Hepatocyte (in vitro differentiated cells): Measurements from ENCODE around the gene TUBGCP3. TPM values are rescaled to one million over a fixed set of nuclear protein-coding genes. Genes with fewer than 3 reads are reported as not detected.

Experiments
- DNase-seq: peaks from one replicate; pipeline ENCODE4 v3.0.0-alpha.2; 2016; ENCODE audit warnings: low spot score
- H2AFZ ChIP-seq: fragments of 200-600 bp; sonication (generic); 2 replicates; pipeline ENCODE4 v1.6.0; 2016; ENCODE audit warnings: antibody characterized with exemption, mild to moderate bottlenecking
- H3K27ac ChIP-seq: fragments of 200-600 bp; sonication (generic); 2 replicates; pipeline ENCODE4 v1.5.1; 2016; ENCODE audit warnings: mild to moderate bottlenecking
- H3K27me3 ChIP-seq: fragments of 200-600 bp; sonication (generic); 2 replicates; pipeline ENCODE4 v1.6.1; 2016
- H3K36me3 ChIP-seq: fragments of 200-600 bp; sonication (generic); replicated peaks from 2 replicates; pipeline ENCODE4 v1.5.1; 2016; ENCODE audit warnings: low read depth; ENCODE audit not compliant: insufficient read depth
- H3K4me1 ChIP-seq: fragments of 200-600 bp; sonication (generic); 2 replicates; pipeline ENCODE4 v1.5.1; 2016; ENCODE audit warnings: mild to moderate bottlenecking, moderate library complexity; ENCODE audit not compliant: insufficient read depth
- H3K4me2 ChIP-seq: fragments of 200-600 bp; sonication (generic); 2 replicates; pipeline ENCODE4 v1.6.0; 2016
- H3K4me3 ChIP-seq: fragments of 200-600 bp; sonication (generic); 2 replicates; pipeline ENCODE4 v1.5.1; 2016; ENCODE audit warnings: mild to moderate bottlenecking
- H3K79me2 ChIP-seq: fragments of 200-600 bp; sonication (generic); 2 replicates; pipeline ENCODE4 v1.6.0; 2017; ENCODE audit warnings: mild to moderate bottlenecking
- H3K9me2 ChIP-seq: fragments of 200-600 bp; sonication (generic); replicated peaks from 2 replicates; pipeline ENCODE4 v1.6.0; 2017; ENCODE audit warnings: mild to moderate bottlenecking; ENCODE audit not compliant: insufficient read depth
- H3K9me3 ChIP-seq: fragments of 200-600 bp; sonication (generic); 2 replicates; pipeline ENCODE4 v1.5.1; 2016; ENCODE audit warnings: low read depth, mild to moderate bottlenecking
- H4K20me1 ChIP-seq: fragments of 200-600 bp; sonication (generic); 2 replicates; pipeline ENCODE4 v1.6.0; 2016; ENCODE audit warnings: mild to moderate bottlenecking; ENCODE audit not compliant: insufficient read depth, poor library complexity, severe bottlenecking
- CTCF ChIP-seq: fragments of 200-600 bp; sonication (generic); IDR thresholded peaks from 2 replicates; pipeline ENCODE4 v1.5.1; 2016; ENCODE audit warnings: antibody characterized with exemption, mild to moderate bottlenecking; ENCODE audit not compliant: poor library complexity
- EZH2 ChIP-seq: fragments of 200-600 bp; sonication (generic); IDR thresholded peaks from 2 replicates; pipeline ENCODE4 v1.6.1; 2016; ENCODE audit warnings: antibody characterized with exemption, mild to moderate bottlenecking, borderline replicate concordance
- EZH2phosphoT487 ChIP-seq: fragments of 200-600 bp; sonication (generic); IDR thresholded peaks from one replicate; pipeline ENCODE4 v1.6.1; 2018; ENCODE audit warnings: antibody characterized with exemption, mild to moderate bottlenecking, low read depth, moderate library complexity; ENCODE audit not compliant: unreplicated experiment, severe bottlenecking
- WGBS: methylation state at CpG from one replicate; pipeline ENCODE4 v1.1.6; 2016; ENCODE audit warnings: low lambda C conversion rate; ENCODE audit errors: missing lambda C conversion rate; 5-methylcytosine and 5-hydroxymethylcytosine counted together
- polyA plus RNA-seq: library from polyadenylated mRNA; unstranded; fragments of >200 nt; fragmentation: Nextera tagmentation; extraction: Ambion mirVana; gene quantifications from 2 replicates; pipeline ENCODE4 v1.2.1, GENCODE V29; 2016
- total RNA-seq: library from RNA; depleted of rRNA; stranded (reverse); fragments of >200 nt; gene quantifications from 2 replicates; pipeline ENCODE4 v1.2.3, GENCODE V29; 2014

Gene TUBGCP3
- total and polyA plus RNA-seq, 2 experiments from 2014 or later, result 9.7 to 11.1 TPM

GRCh38 chr13:112510002-112510780 lies 77.8 kb downstream of the TUBGCP3 start:
- DNase-seq, result peak; percentile 70
- H3K27ac ChIP-seq, result peak overlapping the region; percentile 41
- TF ChIP-seq EZH2 (no peak), CTCF (peak; percentile 55)
- H3K36me3 ChIP-seq, result no peaks in the 10 kb centered on the region
- no peaks in the 10 kb centered on the region for H3K9me2 ChIP-seq
- 62% methylated on average over 15 of the region's 15 CpGs for WGBS
- no peaks in the 10 kb centered on the region for H4K20me1 ChIP-seq
- no peaks in the 10 kb centered on the region for H3K4me1 ChIP-seq
- H2AFZ ChIP-seq, result no peak overlapping the region
- H3K4me2 ChIP-seq, result no peak overlapping the region
- H3K4me3 ChIP-seq, result no peak overlapping the region
- no peaks in the 10 kb centered on the region for H3K27me3 ChIP-seq
- no peaks in the 10 kb centered on the region for H3K9me3 ChIP-seq
- no peaks in the 10 kb centered on the region for H3K79me2 ChIP-seq

- Histone ChIP-seq H3K79me2 (no peaks in the 10 kb centered on the region), H3K36me3 (no peaks in the 10 kb centered on the region), H3K27ac (peak overlapping the region; percentile 41), H3K9me2 (no peaks in the 10 kb centered on the region), H3K4me3 (no peak overlapping the region), H3K4me1 (no peaks in the 10 kb centered on the region), H3K9me3 (no peaks in the 10 kb centered on the region), H4K20me1 (no peaks in the 10 kb centered on the region), H3K27me3 (no peaks in the 10 kb centered on the region), H2AFZ (no peak overlapping the region), H3K4me2 (no peak overlapping the region)
- 78% methylated on average over 6 of the region's 6 CpGs for WGBS
- DNase-seq, result peak; percentile 23
- TF ChIP-seq EZH2 (no peak), CTCF (no peak), EZH2phosphoT487 (no peak)
These were observed 78.8 kb downstream of the TUBGCP3 start for GRCh38 chr13:112509190-112509589.

GRCh38 chr13:112506046-112506445 lies 81.9 kb downstream of the TUBGCP3 start:
- no peak overlapping the region for H3K4me3 ChIP-seq

More at GRCh38 chr13:112506046-112506445, 81.9 kb downstream of the TUBGCP3 start:
- H3K4me1 ChIP-seq, result no peaks in the 10 kb centered on the region
- H3K27ac ChIP-seq, result no peak overlapping the region
- H3K79me2 ChIP-seq, result no peaks in the 10 kb centered on the region
- no peaks in the 10 kb centered on the region for H3K9me3 ChIP-seq
- no peak overlapping the region for H3K4me2 ChIP-seq
- H4K20me1 ChIP-seq, result no peaks in the 10 kb centered on the region
- 93% methylated on average over 8 of the region's 8 CpGs for WGBS
- no peaks in the 10 kb centered on the region for H3K27me3 ChIP-seq
- DNase-seq, result no peak
- TF ChIP-seq EZH2, result no peak
- TF ChIP-seq CTCF, result no peak
- TF ChIP-seq EZH2phosphoT487, result no peak
- no peak overlapping the region for H2AFZ ChIP-seq
- no peaks in the 10 kb centered on the region for H3K9me2 ChIP-seq
- no peaks in the 10 kb centered on the region for H3K36me3 ChIP-seq
